Right atrium auricular region (tissue), 2 donors: ENCODE measurements around the gene MYH2. TPM values are rescaled to one million over a fixed set of nuclear protein-coding genes. Genes with fewer than 3 reads are reported as not detected.

Experiments used
- DNase-seq: peaks from one replicate; pipeline ENCODE4 v3.0.0-alpha.2; 2019; ENCODE audit warnings: low spot score
- H3K27ac ChIP-seq, 2 donors: fragments of 200-600 bp; sonication (generic); 1 replicate in 1 of 2; 2 replicates in 1 of 2; pipeline ENCODE4 v1.5.1; 2016 to 2019
- H3K27me3 ChIP-seq, 2 donors: fragments of 200-600 bp; sonication (generic); one replicate each; pipeline versions ENCODE4 v1.5.1 to v1.6.0; 2017 to 2019
- H3K36me3 ChIP-seq: fragments of 200-600 bp; sonication (generic); one replicate; pipeline ENCODE4 v1.5.1; 2016
- H3K4me1 ChIP-seq, 2 donors: fragments of 200-600 bp; sonication (generic); one replicate each; pipeline versions ENCODE4 v1.5.1 to v1.6.0; 2017 to 2019
- H3K4me3 ChIP-seq, 2 donors: fragments of 200-600 bp; sonication (generic); 1 replicate in 1 of 2; 2 replicates in 1 of 2; pipeline ENCODE4 v1.5.1; 2017 to 2019; ENCODE audit warnings: mild to moderate bottlenecking in 1 of 2, moderate library complexity in 1 of 2
- H3K9me3 ChIP-seq, 2 donors: fragments of 200-600 bp; sonication (generic); one replicate each; pipeline ENCODE4 v1.5.1; 2019
- CTCF ChIP-seq, 2 donors: fragments of 200-600 bp; sonication (generic); IDR thresholded peaks; one replicate each; pipeline ENCODE4 v1.5.1; 2019; ENCODE audit warnings: antibody characterized with exemption in 2 of 2
- total RNA-seq, 2 donors: library from RNA; depleted of rRNA; stranded (reverse); fragments of >200 nt; gene quantifications; one replicate each; pipeline ENCODE4 v1.1.0, GENCODE V29; 2016

Gene MYH2
- total RNA-seq, 2 donors from 2014 or later, result not detected

- Histone ChIP-seq H3K27me3 (no peaks in the 10 kb centered on the region), H3K36me3 (no peaks in the 10 kb centered on the region), H3K27ac (no peak overlapping the region), H3K9me3 (no peaks in the 10 kb centered on the region), H3K4me1 (no peaks in the 10 kb centered on the region), H3K4me3 (no peak overlapping the region)
- no peak for DNase-seq
- no peak for TF ChIP-seq CTCF (IDR thresholded peaks at IDR 0.05)
Observed at GRCh38 chr17:10516065-10516464, 33.4 kb downstream of the MYH2 start.

- no peak for TF ChIP-seq CTCF (IDR thresholded peaks at IDR 0.05)
- H3K27me3 ChIP-seq, result no peaks in the 10 kb centered on the region
- no peak overlapping the region for H3K27ac ChIP-seq
- H3K9me3 ChIP-seq, result no peaks in the 10 kb centered on the region
- no peak for DNase-seq
- H3K4me1 ChIP-seq, result no peaks in the 10 kb centered on the region
- no peaks in the 10 kb centered on the region for H3K36me3 ChIP-seq
- no peak overlapping the region for H3K4me3 ChIP-seq
Observed at GRCh38 chr17:10513299-10514067, 36.0 kb downstream of the MYH2 start.

- no peaks in the 10 kb centered on the region for H3K27me3 ChIP-seq
- no peak overlapping the region for H3K4me3 ChIP-seq
- no peaks in the 10 kb centered on the region for H3K9me3 ChIP-seq
- H3K36me3 ChIP-seq, result no peaks in the 10 kb centered on the region
- H3K27ac ChIP-seq, result no peak overlapping the region
- no peaks in the 10 kb centered on the region for H3K4me1 ChIP-seq
- no peak for TF ChIP-seq CTCF (IDR thresholded peaks at IDR 0.05)
- DNase-seq, result no peak
Observed at GRCh38 chr17:10512856-10513255, 36.6 kb downstream of the MYH2 start.

- Histone ChIP-seq H3K9me3 (no peaks in the 10 kb centered on the region), H3K27ac (no peak overlapping the region), H3K36me3 (no peaks in the 10 kb centered on the region), H3K4me1 (no peaks in the 10 kb centered on the region), H3K27me3 (no peaks in the 10 kb centered on the region), H3K4me3 (no peak overlapping the region)
- no peak for TF ChIP-seq CTCF (IDR thresholded peaks at IDR 0.05)
- no peak for DNase-seq
Observed at GRCh38 chr17:10499950-10500349, 49.5 kb downstream of the MYH2 start.

- Histone ChIP-seq H3K9me3 (peaks cover 0 to 35% of the 10 kb centered on the region in 2 donors), H3K4me3 (no peak overlapping the region), H3K27me3 (no peaks in the 10 kb centered on the region), H3K27ac (no peak overlapping the region), H3K4me1 (no peaks in the 10 kb centered on the region), H3K36me3 (no peaks in the 10 kb centered on the region)
- TF ChIP-seq CTCF (IDR thresholded peaks at IDR 0.05), result no peak
- no peak for DNase-seq
Observed at GRCh38 chr17:10492004-10492403, 57.5 kb downstream of the MYH2 start.

GRCh38 chr17:10482252-10482651 is 67.2 kb downstream of the MYH2 start:
- H3K27me3 ChIP-seq, result no peaks in the 10 kb centered on the region
- H3K9me3 ChIP-seq, result peaks cover 0 to 16% of the 10 kb centered on the region in 2 donors
- no peak overlapping the region for H3K27ac ChIP-seq
- DNase-seq, result no peak
- no peaks in the 10 kb centered on the region for H3K36me3 ChIP-seq
- no peak overlapping the region for H3K4me3 ChIP-seq
- TF ChIP-seq CTCF (IDR thresholded peaks at IDR 0.05), result no peak
- no peaks in the 10 kb centered on the region for H3K4me1 ChIP-seq
